HepG2 (cell line): Measurements from ENCODE around the gene TNFAIP1. TPM values are rescaled to one million over a fixed set of nuclear protein-coding genes. Genes with fewer than 3 reads are reported as not detected.
A peak's percentile ranks its signal among the peaks of the same experiment; 100 is the strongest.

Experiments
- CENPT ChIP-seq: sonication (generic); formaldehyde crosslinking; IDR thresholded peaks from 2 replicates; pipeline ENCODE4 v1.8.0; 2022; ENCODE audit warnings: low read depth, mild to moderate bottlenecking, moderate library complexity, missing genetic modification reagents
- EZH2 ChIP-seq: conservative IDR thresholded peaks from 2 replicates; pipeline ENCODE4 v1.6.1; 2012; ENCODE audit warnings: mild to moderate bottlenecking, low read depth, low read length, moderate library complexity
- KMT2A ChIP-seq: sonication (generic); formaldehyde crosslinking; IDR thresholded peaks from 2 replicates; pipeline ENCODE4 v1.4.0; 2020; ENCODE audit warnings: missing genetic modification reagents
- MAZ ChIP-seq, 2 experiments: sonication (generic) in 1 of 2; formaldehyde crosslinking in 1 of 2; IDR thresholded peaks; 2 replicates each; pipeline versions ENCODE4 v1.5.0 to v1.6.1; 2012 to 2020; ENCODE audit warnings: low read depth in 2 of 2, mild to moderate bottlenecking in 2 of 2, borderline replicate concordance in 1 of 2, improper control_type of control experiment in 1 of 2, low read length in 1 of 2, missing genetic modification reagents in 1 of 2, moderate library complexity in 1 of 2
- NFYB ChIP-seq: sonication (generic); formaldehyde crosslinking; IDR thresholded peaks from 2 replicates; pipeline ENCODE4 v1.4.0; 2020; ENCODE audit warnings: missing genetic modification reagents
- PITX1 ChIP-seq: sonication (generic); formaldehyde crosslinking; IDR thresholded peaks from 2 replicates; pipeline ENCODE4 v1.5.1; 2020; ENCODE audit warnings: mild to moderate bottlenecking, missing genetic modification reagents
- POLR2A ChIP-seq, 2 experiments: IDR thresholded peaks; 2 replicates each; pipeline ENCODE4 v1.6.1; 2011; ENCODE audit warnings: low read depth in 2 of 2, low read length in 2 of 2, mild to moderate bottlenecking in 1 of 2, moderate library complexity in 1 of 2; ENCODE audit not compliant: insufficient read depth in 1 of 2
- RAD51 ChIP-seq: fragments of 450-650 bp; IDR thresholded peaks from 2 replicates; pipeline ENCODE4 v1.6.1; 2016; ENCODE audit warnings: borderline replicate concordance
- SP1 ChIP-seq, 2 experiments: fragments of 450-650 bp in 1 of 2; sonication (generic) in 1 of 2; formaldehyde crosslinking in 1 of 2; IDR thresholded peaks; 2 replicates each; pipeline versions ENCODE4 v1.4.0 to v1.6.1; 2016 to 2020; ENCODE audit warnings: missing genetic modification reagents in 1 of 2
- THYN1 ChIP-seq: sonication (generic); formaldehyde crosslinking; IDR thresholded peaks from 2 replicates; pipeline ENCODE4 v1.8.1; 2023; ENCODE audit warnings: low read depth, mild to moderate bottlenecking, moderate library complexity, missing genetic modification reagents, borderline replicate concordance
- ZBTB21 ChIP-seq: sonication (generic); formaldehyde crosslinking; IDR thresholded peaks from 2 replicates; pipeline ENCODE4 v1.4.0; 2020; ENCODE audit warnings: missing genetic modification reagents
- ZNF160 ChIP-seq: sonication (generic); formaldehyde crosslinking; IDR thresholded peaks from 2 replicates; pipeline ENCODE4 v1.8.0; 2022; ENCODE audit warnings: mild to moderate bottlenecking, inconsistent platforms, missing genetic modification reagents
- ZNF274 ChIP-seq: sonication (generic); formaldehyde crosslinking; IDR thresholded peaks from 2 replicates; pipeline ENCODE4 v1.5.1; 2020; ENCODE audit warnings: mild to moderate bottlenecking, missing genetic modification reagents
- ZNF296 ChIP-seq: sonication (generic); formaldehyde crosslinking; conservative IDR thresholded peaks from 2 replicates; pipeline ENCODE4 v1.5.0; 2020; ENCODE audit warnings: mild to moderate bottlenecking, missing genetic modification reagents
- ZNF30 ChIP-seq: sonication (generic); formaldehyde crosslinking; IDR thresholded peaks from 2 replicates; pipeline ENCODE4 v1.5.0; 2020; ENCODE audit warnings: mild to moderate bottlenecking, missing genetic modification reagents
- ZNF577 ChIP-seq: sonication (generic); formaldehyde crosslinking; IDR thresholded peaks from 2 replicates; pipeline ENCODE4 v1.4.0; 2020; ENCODE audit warnings: mild to moderate bottlenecking, low read depth, missing genetic modification reagents, borderline replicate concordance
- ZNF749 ChIP-seq: sonication (generic); formaldehyde crosslinking; IDR thresholded peaks from 2 replicates; pipeline ENCODE4 v1.8.0; 2022; ENCODE audit warnings: mild to moderate bottlenecking, missing genetic modification reagents, moderate library complexity, borderline replicate concordance
- ZNF775 ChIP-seq: sonication (generic); formaldehyde crosslinking; IDR thresholded peaks from 2 replicates; pipeline ENCODE4 v1.4.0; 2020; ENCODE audit warnings: missing genetic modification reagents, mild to moderate bottlenecking, moderate library complexity, borderline replicate concordance
- ZNF883 ChIP-seq: sonication (generic); formaldehyde crosslinking; IDR thresholded peaks from 2 replicates; pipeline ENCODE4 v1.5.1; 2020; ENCODE audit warnings: mild to moderate bottlenecking, missing genetic modification reagents; ENCODE audit errors: not compliant biosample characterization
- ZSCAN31 ChIP-seq: sonication (generic); formaldehyde crosslinking; IDR thresholded peaks from 2 replicates; pipeline ENCODE4 v1.5.0; 2020; ENCODE audit warnings: low read depth, mild to moderate bottlenecking, missing genetic modification reagents
- polyA plus RNA-seq, 8 experiments: library from polyadenylated mRNA; depleted of rRNA in 3 of 8; stranded (reverse) in 7 of 8; unstranded in 1 of 8; fragments of >200 nt; fragmentation: Illumina TruSeq in 4 of 8; extraction: Trizol in 4 of 8; gene quantifications; 2 replicates each; pipeline versions ENCODE4 v1.2.1 to v1.2.3, GENCODE V29; 2011 to 2016; ENCODE audit warnings: low read depth in 4 of 8, missing spikeins in 1 of 8, mixed read lengths in 1 of 8; ENCODE audit not compliant: insufficient read depth in 1 of 8
- total RNA-seq, 5 experiments: library from RNA; depleted of rRNA; stranded (reverse); fragments of >200 nt; fragmentation: Illumina TruSeq; extraction: Trizol; gene quantifications; 2 replicates each; pipeline ENCODE4 v1.2.3, GENCODE V29; 2016; ENCODE audit warnings: low read depth in 1 of 5
- TF ChIP-seq, protein P1 (sequence below): sonication (generic); formaldehyde crosslinking; IDR thresholded peaks from 2 replicates; pipeline ENCODE4 v1.5.0; 2020; ENCODE audit warnings: mild to moderate bottlenecking, missing genetic modification reagents, moderate library complexity
- TF ChIP-seq, protein P2 (sequence below): sonication (generic); formaldehyde crosslinking; IDR thresholded peaks from 2 replicates; pipeline ENCODE4 v1.4.0; 2020; ENCODE audit warnings: missing genetic modification reagents, borderline replicate concordance
- TF ChIP-seq, protein P3 (sequence below): sonication (generic); formaldehyde crosslinking; conservative IDR thresholded peaks from 2 replicates; pipeline ENCODE4 v1.8.0; 2022; ENCODE audit warnings: missing genetic modification reagents

TNFAIP1 gene
- total and polyA plus RNA-seq, 2 of the 13 experiments (the other 11 are each of a cell fraction or from before 2014, with no cell fraction given) = 17.5 to 40.6 TPM

DNA sequence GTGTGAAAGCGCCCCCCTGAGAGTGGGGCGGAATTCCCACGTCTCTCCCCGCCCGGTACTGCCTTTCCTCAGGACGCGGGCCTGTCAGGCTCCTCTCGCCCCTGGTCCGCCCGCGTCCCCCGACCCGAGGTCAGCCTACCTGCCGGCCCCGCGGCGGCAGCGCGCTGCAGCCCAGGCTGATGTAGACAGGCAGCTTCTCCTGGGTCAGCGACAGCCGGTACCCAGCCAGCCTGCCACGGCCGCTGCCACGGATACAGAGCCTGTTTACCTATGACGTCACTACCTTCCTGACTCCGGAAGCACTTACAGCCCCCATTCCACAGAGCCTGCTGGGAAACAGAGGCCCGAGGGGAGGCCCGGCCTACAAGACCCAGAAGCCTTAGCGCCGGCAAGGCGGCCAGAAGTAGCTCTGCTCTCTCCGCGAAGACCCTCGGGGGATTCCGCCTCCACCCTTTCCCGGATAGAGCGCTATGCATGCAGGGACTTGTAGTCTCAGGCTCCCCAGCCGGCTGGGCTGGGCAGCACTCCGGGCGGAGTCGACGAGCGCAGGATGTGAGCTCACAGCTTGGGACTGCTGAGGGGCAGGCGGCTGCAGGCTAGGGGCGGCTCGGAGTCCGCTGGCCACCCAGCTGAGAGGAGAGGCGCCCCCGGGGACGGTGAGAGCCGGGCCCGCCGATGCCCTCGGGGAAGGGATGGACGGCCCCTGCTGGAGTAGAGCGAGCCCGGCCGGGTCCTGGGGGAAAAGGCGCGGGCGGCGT is at the start of gene TNFAIP1, which contains the start of gene IFT20 (continued):
- no peak for TF ChIP-seq SP1 (IDR thresholded peaks at IDR 0.05)
- TF ChIP-seq SP1 (CRISPR knock-in tag; IDR thresholded peaks at IDR 0.05) = peak; percentile 35; the same call in 1 of the 2 replicates
- no peak for TF ChIP-seq ZNF274 (CRISPR knock-in tag)
- no peak for TF ChIP-seq PITX1
- TF ChIP-seq ZNF160 (CRISPR knock-in tag) = 0 out of 2 replicates have a peak, but pooled peaks have one; percentile 7
- TF ChIP-seq, protein P1, sequence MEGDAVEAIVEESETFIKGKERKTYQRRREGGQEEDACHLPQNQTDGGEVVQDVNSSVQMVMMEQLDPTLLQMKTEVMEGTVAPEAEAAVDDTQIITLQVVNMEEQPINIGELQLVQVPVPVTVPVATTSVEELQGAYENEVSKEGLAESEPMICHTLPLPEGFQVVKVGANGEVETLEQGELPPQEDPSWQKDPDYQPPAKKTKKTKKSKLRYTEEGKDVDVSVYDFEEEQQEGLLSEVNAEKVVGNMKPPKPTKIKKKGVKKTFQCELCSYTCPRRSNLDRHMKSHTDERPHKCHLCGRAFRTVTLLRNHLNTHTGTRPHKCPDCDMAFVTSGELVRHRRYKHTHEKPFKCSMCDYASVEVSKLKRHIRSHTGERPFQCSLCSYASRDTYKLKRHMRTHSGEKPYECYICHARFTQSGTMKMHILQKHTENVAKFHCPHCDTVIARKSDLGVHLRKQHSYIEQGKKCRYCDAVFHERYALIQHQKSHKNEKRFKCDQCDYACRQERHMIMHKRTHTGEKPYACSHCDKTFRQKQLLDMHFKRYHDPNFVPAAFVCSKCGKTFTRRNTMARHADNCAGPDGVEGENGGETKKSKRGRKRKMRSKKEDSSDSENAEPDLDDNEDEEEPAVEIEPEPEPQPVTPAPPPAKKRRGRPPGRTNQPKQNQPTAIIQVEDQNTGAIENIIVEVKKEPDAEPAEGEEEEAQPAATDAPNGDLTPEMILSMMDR = peak; percentile 49
- TF ChIP-seq ZNF749 = 0 out of 2 replicates have a peak, but pooled peaks have one; percentile 28
- TF ChIP-seq KMT2A (CRISPR knock-in tag) = peak; percentile 93
- no peak for TF ChIP-seq ZNF296
- TF ChIP-seq ZNF883 = no peak
- TF ChIP-seq POLR2A (IDR thresholded peaks at IDR 0.05; ENCODE audit: insufficient read depth in 1 of 2, low read depth in 2 of 2, low read length in 2 of 2) = peak; percentile 42 to 87; a peak in 3 of 4 replicates
- peak; percentile 14; the same call in 1 of the 2 replicates for TF ChIP-seq ZSCAN31
- TF ChIP-seq ZBTB21 (CRISPR knock-in tag) = peak; percentile 96
- TF ChIP-seq EZH2 = no peak
- peak; percentile 58 for TF ChIP-seq NFYB (CRISPR knock-in tag)
- TF ChIP-seq THYN1 (CRISPR knock-in tag) = no peak
- no peak for TF ChIP-seq CENPT (CRISPR knock-in tag)
- TF ChIP-seq, protein P2, sequence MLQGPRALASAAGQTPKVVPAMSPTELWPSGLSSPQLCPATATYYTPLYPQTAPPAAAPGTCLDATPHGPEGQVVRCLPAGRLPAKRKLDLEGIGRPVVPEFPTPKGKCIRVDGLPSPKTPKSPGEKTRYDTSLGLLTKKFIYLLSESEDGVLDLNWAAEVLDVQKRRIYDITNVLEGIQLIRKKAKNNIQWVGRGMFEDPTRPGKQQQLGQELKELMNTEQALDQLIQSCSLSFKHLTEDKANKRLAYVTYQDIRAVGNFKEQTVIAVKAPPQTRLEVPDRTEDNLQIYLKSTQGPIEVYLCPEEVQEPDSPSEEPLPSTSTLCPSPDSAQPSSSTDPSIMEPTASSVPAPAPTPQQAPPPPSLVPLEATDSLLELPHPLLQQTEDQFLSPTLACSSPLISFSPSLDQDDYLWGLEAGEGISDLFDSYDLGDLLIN = no peak
- TF ChIP-seq RAD51 = no peak
- TF ChIP-seq MAZ (IDR thresholded peaks at IDR 0.05; ENCODE audit: borderline replicate concordance, low read depth, low read length) = no peak; the same call in 1 of the 2 replicates
- TF ChIP-seq MAZ (CRISPR knock-in tag; IDR thresholded peaks at IDR 0.05; ENCODE audit: low read depth) = no peak
- TF ChIP-seq ZNF577 (CRISPR knock-in tag) = no peak
- no peak for TF ChIP-seq ZNF775 (CRISPR knock-in tag)
- TF ChIP-seq ZNF30 (CRISPR knock-in tag) = no peak
- TF ChIP-seq, protein P3, sequence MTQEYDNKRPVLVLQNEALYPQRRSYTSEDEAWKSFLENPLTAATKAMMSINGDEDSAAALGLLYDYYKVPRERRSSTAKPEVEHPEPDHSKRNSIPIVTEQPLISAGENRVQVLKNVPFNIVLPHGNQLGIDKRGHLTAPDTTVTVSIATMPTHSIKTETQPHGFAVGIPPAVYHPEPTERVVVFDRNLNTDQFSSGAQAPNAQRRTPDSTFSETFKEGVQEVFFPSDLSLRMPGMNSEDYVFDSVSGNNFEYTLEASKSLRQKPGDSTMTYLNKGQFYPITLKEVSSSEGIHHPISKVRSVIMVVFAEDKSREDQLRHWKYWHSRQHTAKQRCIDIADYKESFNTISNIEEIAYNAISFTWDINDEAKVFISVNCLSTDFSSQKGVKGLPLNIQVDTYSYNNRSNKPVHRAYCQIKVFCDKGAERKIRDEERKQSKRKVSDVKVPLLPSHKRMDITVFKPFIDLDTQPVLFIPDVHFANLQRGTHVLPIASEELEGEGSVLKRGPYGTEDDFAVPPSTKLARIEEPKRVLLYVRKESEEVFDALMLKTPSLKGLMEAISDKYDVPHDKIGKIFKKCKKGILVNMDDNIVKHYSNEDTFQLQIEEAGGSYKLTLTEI (CRISPR knock-in tag) = no peak
